Retinal pigment epithelial cell (primary cell): ENCODE data around the gene UTS2R.
A peak's percentile ranks its signal among the peaks of the same experiment; 100 is the strongest.

ENCODE experiments used
- DNase-seq: peaks from one replicate; pipeline ENCODE4 v3.0.0-alpha.2; 2010; ENCODE audit warnings: low read depth
- H3K4me3 ChIP-seq: 2 replicates; pipeline ENCODE4 v1.5.1; 2011; ENCODE audit warnings: mild to moderate bottlenecking, low read length, control low read depth, moderate library complexity
- TF ChIP-seq, protein P1 (sequence below): conservative IDR thresholded peaks from 2 replicates; pipeline ENCODE4 v1.5.1; 2011; ENCODE audit warnings: low read depth, low read length, control low read depth, inconsistent platforms

Gene UTS2R

DNA sequence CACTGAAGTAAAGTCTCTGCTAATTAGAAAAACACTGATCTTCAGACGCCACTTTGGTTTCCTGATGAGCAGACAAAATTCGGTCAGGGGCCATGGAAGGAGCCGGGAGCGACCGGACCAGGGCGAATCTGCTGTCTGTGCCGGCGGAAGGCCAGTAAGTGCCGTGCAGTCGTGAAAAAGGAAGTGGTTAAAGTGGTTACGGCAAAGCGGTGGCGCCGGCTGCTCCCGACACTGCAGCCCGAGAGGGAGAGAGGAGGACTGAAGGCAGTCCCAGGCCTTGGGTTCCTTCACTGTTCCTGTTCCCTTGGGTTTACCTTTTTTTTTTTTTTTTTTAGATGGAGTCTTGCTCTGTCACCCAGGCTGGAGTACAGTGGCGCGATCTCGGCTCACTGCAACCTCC lies 29.3 kb downstream of the UTS2R start:
- H3K4me3 ChIP-seq: no peak overlapping the region
- TF ChIP-seq, protein P1, sequence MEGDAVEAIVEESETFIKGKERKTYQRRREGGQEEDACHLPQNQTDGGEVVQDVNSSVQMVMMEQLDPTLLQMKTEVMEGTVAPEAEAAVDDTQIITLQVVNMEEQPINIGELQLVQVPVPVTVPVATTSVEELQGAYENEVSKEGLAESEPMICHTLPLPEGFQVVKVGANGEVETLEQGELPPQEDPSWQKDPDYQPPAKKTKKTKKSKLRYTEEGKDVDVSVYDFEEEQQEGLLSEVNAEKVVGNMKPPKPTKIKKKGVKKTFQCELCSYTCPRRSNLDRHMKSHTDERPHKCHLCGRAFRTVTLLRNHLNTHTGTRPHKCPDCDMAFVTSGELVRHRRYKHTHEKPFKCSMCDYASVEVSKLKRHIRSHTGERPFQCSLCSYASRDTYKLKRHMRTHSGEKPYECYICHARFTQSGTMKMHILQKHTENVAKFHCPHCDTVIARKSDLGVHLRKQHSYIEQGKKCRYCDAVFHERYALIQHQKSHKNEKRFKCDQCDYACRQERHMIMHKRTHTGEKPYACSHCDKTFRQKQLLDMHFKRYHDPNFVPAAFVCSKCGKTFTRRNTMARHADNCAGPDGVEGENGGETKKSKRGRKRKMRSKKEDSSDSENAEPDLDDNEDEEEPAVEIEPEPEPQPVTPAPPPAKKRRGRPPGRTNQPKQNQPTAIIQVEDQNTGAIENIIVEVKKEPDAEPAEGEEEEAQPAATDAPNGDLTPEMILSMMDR: no peak
- no peak for DNase-seq

DNA sequence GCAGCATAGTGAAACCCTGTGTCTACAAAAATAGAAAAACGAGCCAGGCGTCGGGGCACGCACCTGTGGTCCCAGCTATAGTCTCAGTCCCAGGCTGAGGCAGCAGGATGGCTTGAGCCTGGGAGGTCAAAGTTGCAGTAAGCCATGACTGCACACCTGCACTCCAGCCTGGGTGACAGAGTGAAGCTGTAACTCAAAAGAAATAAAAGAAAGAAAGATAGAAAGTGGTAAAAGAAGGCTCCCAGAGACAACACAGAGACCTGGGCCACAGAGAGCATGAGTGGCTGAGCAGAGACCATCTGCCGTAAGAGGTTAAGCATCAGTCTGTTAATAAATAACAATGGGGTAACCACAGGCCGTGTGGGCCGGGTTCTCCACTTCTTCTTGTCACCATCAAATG lies 31.3 kb downstream of the UTS2R start:
- no peak overlapping the region for H3K4me3 ChIP-seq
- DNase-seq: no peak
- TF ChIP-seq, protein P1: no peak

DNA sequence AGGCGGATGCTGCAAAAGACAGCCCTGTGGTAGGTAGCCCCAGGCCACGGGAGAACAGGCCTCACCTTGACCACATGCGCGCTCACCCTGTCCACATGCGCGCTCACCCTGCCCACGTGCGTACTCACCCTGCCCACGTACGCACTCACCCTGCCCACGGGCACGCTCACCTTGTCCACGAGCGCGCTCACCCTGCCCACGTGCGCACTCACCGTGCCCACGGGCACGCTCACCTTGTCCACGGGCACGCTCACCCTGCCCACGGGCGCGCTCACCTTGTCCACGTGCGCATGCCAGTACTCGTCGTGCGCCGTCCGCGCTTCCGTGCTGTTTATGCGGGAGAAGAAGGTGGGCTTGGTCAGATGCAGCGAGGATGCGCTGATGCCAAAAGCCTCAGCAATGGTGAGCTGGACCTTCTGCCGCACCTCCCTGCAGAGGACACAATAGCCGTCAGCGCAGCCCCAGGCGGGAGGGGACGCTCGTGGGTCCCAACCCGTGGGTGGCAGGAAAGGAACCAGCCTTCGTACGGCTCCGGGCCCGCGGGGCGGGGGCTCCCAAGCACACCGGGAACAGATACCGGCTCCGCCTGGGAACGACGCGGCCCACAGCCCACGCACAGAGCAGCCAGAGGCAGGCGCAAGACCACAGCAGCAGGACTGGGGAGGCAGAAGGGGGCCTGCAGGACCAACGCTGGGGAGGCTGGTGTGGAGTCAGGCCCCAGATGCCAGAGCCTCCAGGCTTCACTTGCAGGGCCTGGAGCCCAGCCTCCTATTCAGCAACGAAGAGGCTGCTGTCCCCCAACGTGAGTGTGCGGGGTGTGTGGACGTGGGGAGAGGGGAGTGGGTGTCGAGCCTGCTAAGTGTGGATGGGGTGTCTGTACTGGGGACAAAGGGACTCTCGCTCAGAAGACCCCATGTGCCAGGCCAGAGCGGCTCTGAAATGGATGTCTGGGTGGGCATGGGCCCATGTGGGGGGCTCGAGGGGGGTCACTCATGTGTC lies 32.4 kb downstream of the UTS2R start:
- no peak for DNase-seq
- TF ChIP-seq, protein P1: no peak
- H3K4me3 ChIP-seq: no peak overlapping the region

DNA sequence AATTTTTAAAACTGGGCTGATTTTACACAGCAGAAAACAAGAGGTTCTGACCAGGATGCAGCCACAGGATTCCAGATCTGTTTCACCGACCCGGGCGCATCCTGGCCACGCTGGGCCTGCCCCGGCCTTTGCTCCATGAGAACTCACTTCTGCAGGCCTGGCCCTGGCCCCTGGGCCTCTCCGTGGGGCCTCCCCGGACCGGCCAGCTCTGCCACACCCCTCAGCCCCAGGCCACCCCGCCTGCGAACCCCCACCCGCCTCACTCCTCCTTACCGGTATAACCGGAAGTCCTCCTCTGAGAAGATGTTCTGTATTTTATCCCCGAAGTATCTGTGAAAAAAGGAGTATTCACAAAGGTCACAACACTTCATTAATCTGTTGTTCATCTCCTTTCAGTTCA lies 33.5 kb downstream of the UTS2R start:
- DNase-seq: no peak
- TF ChIP-seq, protein P1: no peak
- H3K4me3 ChIP-seq: no peak overlapping the region

DNA sequence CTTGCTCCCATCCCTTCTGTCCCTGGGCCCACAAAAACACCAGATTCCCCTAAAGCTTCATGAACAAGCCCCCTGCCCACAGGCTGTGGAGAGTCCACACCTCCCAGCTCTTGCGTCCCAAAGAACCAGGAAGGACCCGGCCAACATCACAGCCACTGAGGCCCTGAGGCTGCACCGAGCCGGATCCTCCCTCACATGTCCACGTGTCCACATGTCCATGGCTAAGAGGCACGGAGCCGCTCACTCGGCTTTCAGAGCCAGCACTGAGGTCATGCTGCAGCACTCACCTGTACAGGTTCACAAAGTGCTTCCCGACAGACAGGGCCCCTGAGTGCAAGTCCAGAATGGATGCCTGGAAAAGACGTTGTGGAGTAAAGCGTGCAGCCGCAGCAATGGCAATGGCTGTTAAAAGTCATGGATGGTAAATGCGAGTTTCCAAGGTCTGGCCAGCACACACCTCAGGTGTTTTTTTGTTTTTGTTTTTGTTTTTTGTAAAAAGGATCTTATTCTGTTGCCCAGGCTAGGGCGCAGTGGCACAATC lies 34.6 kb downstream of the UTS2R start:
- TF ChIP-seq, protein P1: no peak
- DNase-seq: no peak
- no peak overlapping the region for H3K4me3 ChIP-seq

DNA sequence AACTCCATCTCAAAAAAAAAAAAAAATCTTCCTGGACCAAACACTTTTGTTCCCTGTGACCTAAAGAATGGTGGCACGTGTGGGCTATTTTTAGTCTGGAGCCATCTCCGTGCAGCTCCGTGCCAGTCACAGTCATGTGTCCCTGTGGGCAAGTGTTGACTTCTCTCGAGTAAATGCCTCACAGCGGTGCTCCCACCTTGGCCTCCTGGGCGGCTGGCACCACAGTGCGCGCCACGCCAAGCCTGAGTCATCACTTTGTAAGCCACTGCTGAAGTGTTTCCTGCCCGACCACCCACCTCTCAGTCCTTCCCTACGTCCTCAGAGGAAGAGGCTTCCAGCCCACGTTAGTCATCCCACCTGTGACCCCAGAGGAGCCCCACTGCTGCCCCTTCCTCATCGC lies 35.7 kb downstream of the UTS2R start:
- no peak overlapping the region for H3K4me3 ChIP-seq
- TF ChIP-seq, protein P1: no peak
- DNase-seq: peak; percentile 77
